Lung (tissue), 12 donors: ENCODE results near the gene CDKL5. TPM values are rescaled to one million over a fixed set of nuclear protein-coding genes. Genes with fewer than 3 reads are reported as not detected.
A peak's percentile ranks its signal among the peaks of the same experiment; 100 is the strongest.

Experiments
- ATAC-seq: fragments of 200-7000 bp; cut with Tn5 transposase; one replicate; pipeline ENCODE4 v1.9.1; 2020; ENCODE audit warnings: moderate number of reproducible peaks; ENCODE audit not compliant: insufficient read depth, low FRiP score
- DNase-seq, 3 donors: peaks; one replicate each; pipeline ENCODE4 v3.0.0-alpha.2; 2013 to 2017
- H3K27ac ChIP-seq, 2 donors: one replicate each; pipeline ENCODE4 v1.5.1; 2013; ENCODE audit warnings: mild to moderate bottlenecking in 2 of 2, moderate library complexity in 2 of 2, control low read depth in 1 of 2, inconsistent platforms in 1 of 2, low read depth in 1 of 2, low read length in 1 of 2
- H3K27me3 ChIP-seq, 3 donors: one replicate each; pipeline ENCODE4 v1.5.1; 2013; ENCODE audit warnings: low read length in 2 of 3; ENCODE audit not compliant: control insufficient read depth in 3 of 3, insufficient read depth in 3 of 3
- H3K36me3 ChIP-seq, 4 donors: one replicate each; pipeline ENCODE4 v1.5.1; 2013; ENCODE audit warnings: low read length in 4 of 4, mild to moderate bottlenecking in 1 of 4, moderate library complexity in 1 of 4; ENCODE audit not compliant: control insufficient read depth in 4 of 4, insufficient read depth in 4 of 4
- H3K4me1 ChIP-seq, 5 donors: one replicate each; pipeline ENCODE4 v1.5.1; 2013; ENCODE audit warnings: low read length in 5 of 5, mild to moderate bottlenecking in 2 of 5, moderate library complexity in 1 of 5; ENCODE audit not compliant: control insufficient read depth in 5 of 5, insufficient read depth in 5 of 5
- H3K4me3 ChIP-seq: one replicate; pipeline ENCODE4 v1.5.1; 2013; ENCODE audit warnings: mild to moderate bottlenecking, control low read depth, moderate library complexity
- H3K9ac ChIP-seq, 2 donors: one replicate each; pipeline ENCODE4 v1.5.1; 2013; ENCODE audit warnings: low read length in 2 of 2, control low read depth in 1 of 2; ENCODE audit not compliant: insufficient read depth in 1 of 2
- H3K9me3 ChIP-seq, 4 donors: one replicate each; pipeline ENCODE4 v1.5.1; 2013; ENCODE audit warnings: low read length in 3 of 4, mild to moderate bottlenecking in 1 of 4, moderate library complexity in 1 of 4; ENCODE audit not compliant: control insufficient read depth in 4 of 4, insufficient read depth in 3 of 4
- WGBS, 2 donors: extraction: QIAGEN DNeasy Blood & Tissue Kit; methylation state at CpG; one replicate each; pipeline ENCODE4 v1.1.7; 2013; 5-methylcytosine and 5-hydroxymethylcytosine counted together
- polyA plus RNA-seq, 2 donors: library from polyadenylated mRNA; stranded (reverse); fragments of 200-250 nt; gene quantifications; one replicate each; pipeline ENCODE4 v1.2.1, GENCODE V29; 2013
- total RNA-seq, 2 donors: library from RNA; depleted of rRNA in 1 of 2; stranded (reverse); fragments of >200 nt in 1 of 2; gene quantifications; one replicate each; pipeline ENCODE4 v1.2.1, GENCODE V29; 2014 to 2021
- TF ChIP-seq, protein P1 (sequence below): IDR thresholded peaks from 2 replicates; pipeline ENCODE4 v1.5.1; 2012; ENCODE audit warnings: mild to moderate bottlenecking; ENCODE audit errors: control extremely low read depth, extremely low read depth
- donor health status: control.
- donor health status: control.
- donor health status: Bipolar disorder and iron deficiency.
- donor health status: healthy.
- donor health status: DM: yes; HTN: yes; CAD: no.

The CDKL5 gene
- total and polyA plus RNA-seq, 4 donors: 3.2 to 37.3 (median 16.3) TPM

DNA sequence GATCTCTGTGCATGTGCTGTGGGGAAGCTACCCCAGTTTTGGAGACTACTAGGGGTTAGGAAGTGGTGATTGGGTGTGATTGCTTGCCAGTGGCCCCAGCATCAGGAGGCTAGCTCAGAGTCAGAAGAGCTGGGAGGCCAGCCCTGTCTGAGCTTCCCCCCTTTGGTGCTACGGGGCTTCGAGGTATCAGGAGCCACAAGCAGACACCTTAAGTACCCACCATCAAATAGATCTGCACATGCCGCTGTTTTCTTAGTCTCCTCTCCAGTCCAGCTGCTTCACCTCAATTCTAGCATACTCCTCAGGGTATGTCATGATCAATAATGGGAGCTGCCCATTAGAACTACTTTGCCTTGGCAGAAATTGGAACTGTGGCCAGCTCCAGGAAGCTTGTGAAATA, 271.2 kb downstream of the CDKL5 start:
- TF ChIP-seq, protein P1, sequence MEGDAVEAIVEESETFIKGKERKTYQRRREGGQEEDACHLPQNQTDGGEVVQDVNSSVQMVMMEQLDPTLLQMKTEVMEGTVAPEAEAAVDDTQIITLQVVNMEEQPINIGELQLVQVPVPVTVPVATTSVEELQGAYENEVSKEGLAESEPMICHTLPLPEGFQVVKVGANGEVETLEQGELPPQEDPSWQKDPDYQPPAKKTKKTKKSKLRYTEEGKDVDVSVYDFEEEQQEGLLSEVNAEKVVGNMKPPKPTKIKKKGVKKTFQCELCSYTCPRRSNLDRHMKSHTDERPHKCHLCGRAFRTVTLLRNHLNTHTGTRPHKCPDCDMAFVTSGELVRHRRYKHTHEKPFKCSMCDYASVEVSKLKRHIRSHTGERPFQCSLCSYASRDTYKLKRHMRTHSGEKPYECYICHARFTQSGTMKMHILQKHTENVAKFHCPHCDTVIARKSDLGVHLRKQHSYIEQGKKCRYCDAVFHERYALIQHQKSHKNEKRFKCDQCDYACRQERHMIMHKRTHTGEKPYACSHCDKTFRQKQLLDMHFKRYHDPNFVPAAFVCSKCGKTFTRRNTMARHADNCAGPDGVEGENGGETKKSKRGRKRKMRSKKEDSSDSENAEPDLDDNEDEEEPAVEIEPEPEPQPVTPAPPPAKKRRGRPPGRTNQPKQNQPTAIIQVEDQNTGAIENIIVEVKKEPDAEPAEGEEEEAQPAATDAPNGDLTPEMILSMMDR: no peak
- H3K9ac ChIP-seq: no peak overlapping the region

DNA sequence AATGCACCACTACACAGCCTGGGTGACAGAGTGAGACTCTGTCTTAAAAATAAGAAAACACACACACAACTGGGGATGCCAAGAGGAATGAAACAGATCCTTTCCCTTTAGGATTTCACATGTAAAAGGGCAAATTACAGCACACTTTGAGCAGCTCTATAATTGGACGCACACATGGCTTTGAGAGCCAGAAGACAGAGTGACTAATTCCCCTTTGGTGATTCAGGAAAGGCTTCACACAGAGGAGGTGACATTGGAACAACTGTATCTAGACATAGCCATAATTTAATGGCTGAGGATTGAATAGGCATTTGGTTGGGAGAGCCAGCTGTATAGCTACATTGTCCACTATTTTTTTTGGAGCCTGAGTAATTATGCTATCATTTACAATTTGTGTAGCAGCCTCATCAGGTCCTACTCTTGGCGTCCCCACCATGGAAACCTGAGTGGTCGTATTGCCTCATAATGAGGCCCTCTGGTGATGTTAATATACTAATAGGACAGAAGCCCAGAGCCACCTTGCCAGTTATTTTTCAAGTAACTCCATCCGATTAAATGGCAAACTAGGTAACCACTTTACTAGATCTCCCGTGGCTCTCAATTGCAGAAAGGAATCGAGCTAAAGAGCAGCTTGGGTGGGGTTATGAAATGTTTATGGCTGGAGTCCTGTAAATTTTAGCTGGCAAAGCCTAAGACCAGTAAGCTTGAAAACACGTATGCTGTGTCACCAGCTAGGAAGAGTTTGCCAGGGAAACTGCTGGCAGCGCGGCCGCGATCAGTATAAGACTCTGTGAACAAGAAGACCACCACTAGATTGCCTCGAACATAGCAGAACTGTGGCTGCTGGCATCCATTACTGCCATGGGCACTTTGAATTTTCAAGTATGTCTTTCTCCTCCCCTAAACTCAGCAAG, 273.6 kb downstream of the CDKL5 start:
- ATAC-seq: no peak
- Histone ChIP-seq H3K27me3 (peaks cover 0 to 12% (median 3%) of the 10 kb centered on the region in 3 donors), H3K4me1 (peaks cover 0 to 7% (median 0%) of the 10 kb centered on the region in 5 donors), H3K27ac (no peak overlapping the region), H3K9me3 (peaks cover 0 to 3% (median 0%) of the 10 kb centered on the region in 4 donors), H3K4me3 (no peak overlapping the region), H3K9ac (no peak overlapping the region), H3K36me3 (no peaks in the 10 kb centered on the region)
- 80 to 91% methylated on average over 12 of the region's 12 CpGs for WGBS, 2 donors
- TF ChIP-seq, protein P1: no peak
- no peak for DNase-seq

More for the DNA sequence above, 271.2 kb downstream of the CDKL5 start:
- Histone ChIP-seq H3K27ac (no peak overlapping the region), H3K4me1 (peaks cover 0 to 2% (median 0%) of the 10 kb centered on the region in 5 donors), H3K9me3 (peaks cover 0 to 3% (median 0%) of the 10 kb centered on the region in 4 donors), H3K36me3 (no peaks in the 10 kb centered on the region), H3K27me3 (peaks cover 0 to 5% (median 3%) of the 10 kb centered on the region in 3 donors), H3K4me3 (no peak overlapping the region)
- 78 to 84% methylated on average over 3 of the region's 3 CpGs for WGBS, 2 donors
- DNase-seq: no peak
- no peak for ATAC-seq

DNA sequence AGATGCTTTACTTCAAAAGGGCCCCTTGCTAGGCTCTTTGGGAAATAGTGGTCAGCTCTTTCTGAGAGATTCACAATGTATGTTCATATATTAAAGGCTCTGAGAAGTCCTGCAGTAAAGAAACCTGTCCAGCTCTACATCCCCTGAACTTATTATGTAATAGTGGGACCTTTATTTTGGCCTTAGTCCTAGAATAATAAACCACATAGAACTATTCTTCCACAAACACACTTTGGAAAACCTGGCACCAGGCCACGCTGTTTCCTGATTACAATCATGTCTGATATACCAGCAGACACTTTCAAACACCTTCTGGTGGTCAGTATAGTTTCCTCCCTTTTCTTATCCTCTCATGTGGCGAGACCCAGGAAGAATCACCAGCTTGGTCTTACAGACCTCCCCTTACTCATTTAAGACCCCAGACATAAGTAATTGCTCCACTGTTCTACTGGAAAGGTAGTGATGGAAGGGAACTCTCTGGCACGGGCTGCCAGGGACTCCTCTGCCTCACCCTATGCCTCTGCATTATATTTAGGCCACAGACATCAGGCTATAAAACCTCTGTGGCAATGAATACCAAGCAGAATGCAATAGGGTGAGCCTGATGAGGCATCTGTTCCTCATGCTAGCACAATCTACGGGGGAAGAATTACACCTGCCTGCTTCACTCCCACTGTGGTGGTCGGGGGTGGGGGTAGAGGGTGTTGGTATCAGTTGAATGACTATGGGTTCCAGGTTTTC, 276.4 kb downstream of the CDKL5 start:
- Histone ChIP-seq H3K9ac (no peak overlapping the region), H3K36me3 (no peaks in the 10 kb centered on the region), H3K9me3 (no peaks in the 10 kb centered on the region), H3K4me1 (peaks cover 0 to 7% (median 0%) of the 10 kb centered on the region in 5 donors), H3K4me3 (no peak overlapping the region), H3K27ac (peak overlapping the region in 1 of 2 donors; percentile 68), H3K27me3 (peaks cover 0 to 12% (median 3%) of the 10 kb centered on the region in 3 donors)
- TF ChIP-seq, protein P1: no peak
- no peak for ATAC-seq
- peak in 1 of 3 donors; percentile 22 for DNase-seq
- 63 to 76% methylated on average over 5 of the region's 5 CpGs for WGBS, 2 donors
